OCI-LY7 (cell line): ENCODE measurements around the gene STK31. TPM values are rescaled to one million over a fixed set of nuclear protein-coding genes. Genes with fewer than 3 reads are reported as not detected.

ENCODE experiments used
- Bru-seq: library from RNA; stranded (reverse); fragments of 400-500 nt; gene quantifications from one replicate; lab custom pipeline; 2021; lab: Mats Ljungman, UMichigan
- BruChase-seq, 2 experiments: library from RNA; stranded (reverse); fragments of 400-500 nt; gene quantifications; one replicate each; lab custom pipeline; 2021; lab: Mats Ljungman, UMichigan
- BruUV-seq: library from RNA; stranded (reverse); fragments of 400-500 nt; replicated peaks from 2 replicates; lab custom pipeline; 2021; lab: Mats Ljungman, UMichigan
- CTCF ChIA-PET: fragments of 300-600 bp; sonication (Branson Sonifier 250); formaldehyde crosslinking; loops from one replicate; lab custom pipeline; 2022; ENCODE audit warnings: antibody characterized with exemption; ENCODE audit not compliant: unreplicated experiment; lab: Charles Lee
- POLR2A ChIA-PET: fragments of 300-600 bp; sonication (Branson Sonifier 250); formaldehyde crosslinking; loops from one replicate; lab custom pipeline; 2022; ENCODE audit warnings: antibody characterized with exemption; lab: Charles Lee
- DNase-seq: peaks from one replicate; pipeline ENCODE4 v3.0.0-alpha.2; 2015; ENCODE audit warnings: low spot score
- H2AFZ ChIP-seq: fragments of 200-600 bp; sonication (generic), shearing (Covaris generic); 2 replicates; pipeline ENCODE4 v1.6.1; 2014; ENCODE audit warnings: mild to moderate bottlenecking, antibody characterized with exemption, low read length, moderate library complexity
- H3K27ac ChIP-seq: fragments of 200-600 bp; sonication (generic); 2 replicates; pipeline ENCODE4 v1.5.1; 2014; ENCODE audit warnings: mixed run types, low read depth, mild to moderate bottlenecking, moderate library complexity, low read length, inconsistent platforms; ENCODE audit not compliant: poor library complexity, severe bottlenecking
- H3K36me3 ChIP-seq: fragments of 200-600 bp; sonication (generic); 2 replicates; pipeline ENCODE4 v1.6.1; 2014; ENCODE audit warnings: mild to moderate bottlenecking, antibody characterized with exemption, low read length, moderate library complexity, mixed read lengths; ENCODE audit not compliant: insufficient read depth
- H3K4me1 ChIP-seq: fragments of 200-600 bp; sonication (generic); 2 replicates; pipeline ENCODE4 v1.5.1; 2014; ENCODE audit warnings: mild to moderate bottlenecking, low read length; ENCODE audit not compliant: insufficient read depth, poor library complexity, severe bottlenecking
- H3K4me2 ChIP-seq: fragments of 200-600 bp; sonication (generic); 2 replicates; pipeline ENCODE4 v1.6.1; 2014; ENCODE audit warnings: mild to moderate bottlenecking, low read length
- H3K4me3 ChIP-seq: fragments of 200-600 bp; sonication (generic); 2 replicates; pipeline ENCODE4 v1.5.1; 2014; ENCODE audit warnings: mild to moderate bottlenecking, low read depth, low read length; ENCODE audit not compliant: poor library complexity, severe bottlenecking
- H3K79me2 ChIP-seq: fragments of 200-600 bp; sonication (generic); 2 replicates; pipeline ENCODE4 v1.6.1; 2016; ENCODE audit warnings: low read depth, mild to moderate bottlenecking, low read length, moderate library complexity, mixed read lengths; ENCODE audit not compliant: insufficient read depth
- H3K9me2 ChIP-seq: fragments of 200-600 bp; sonication (generic); 2 replicates; pipeline ENCODE4 v1.6.1; 2016; ENCODE audit warnings: mild to moderate bottlenecking, low read length, mixed read lengths; ENCODE audit not compliant: insufficient read depth
- H3K9me3 ChIP-seq: fragments of 200-600 bp; sonication (generic); 2 replicates; pipeline ENCODE4 v1.6.1; 2014; ENCODE audit warnings: mild to moderate bottlenecking, mixed run types, low read length, mixed read lengths
- H4K20me1 ChIP-seq: fragments of 200-600 bp; sonication (generic); 2 replicates; pipeline ENCODE4 v1.6.1; 2014; ENCODE audit warnings: mild to moderate bottlenecking, antibody characterized with exemption, low read length, moderate library complexity, mixed read lengths; ENCODE audit not compliant: insufficient read depth
- EZH2phosphoT487 ChIP-seq: fragments of 200-600 bp; sonication (generic); IDR thresholded peaks from 2 replicates; pipeline ENCODE4 v1.6.1; 2018; ENCODE audit warnings: low read depth, borderline replicate concordance, mild to moderate bottlenecking, mixed run types, antibody characterized with exemption, low read length, moderate library complexity, mixed read lengths
- intact Hi-C: fragments of 100-400 bp; cut with micrococcal nuclease; formaldehyde crosslinking; loops from one replicate; pipeline ENCODE4 v1.10.0; 2022; ENCODE audit not compliant: unreplicated experiment
- long read RNA-seq: library from polyadenylated mRNA; stranded (forward); transcript quantifications from one replicate; pipeline ENCODE4 v2.0.0, GENCODE V29; 2022
- total RNA-seq, 2 experiments: library from RNA; depleted of rRNA in 1 of 2; stranded (reverse); fragments of >200 nt in 1 of 2; shearing (Covaris generic) in 1 of 2; gene quantifications; 2 replicates each; pipeline ENCODE4 v1.2.3, GENCODE V29; 2014 to 2022
- TF ChIP-seq, protein P1 (sequence below): fragments of 200-600 bp; sonication (generic); conservative IDR thresholded peaks from 2 replicates; pipeline ENCODE4 v1.5.1; 2014; ENCODE audit warnings: mild to moderate bottlenecking, antibody characterized with exemption, low read length, moderate library complexity, mixed read lengths

Gene STK31
- total RNA-seq (2014; rRNA removed; shearing (Covaris generic)) (0.28 TPM in 1 of 2 replicates, not detected in the other), total RNA-seq (2022) (0.40 TPM in 1 of 2 replicates, not detected in the other), Bru-seq, nascent RNA (percentile 21 among the genes with signal in this experiment), BruChase-seq, experiment 1, labeled RNA remaining after a 6-hour chase (percentile 16 among the genes with signal in this experiment), BruChase-seq, experiment 2, labeled RNA remaining after a 2-hour chase (percentile 17 among the genes with signal in this experiment)
- long read RNA-seq, result 0 reads

DNA sequence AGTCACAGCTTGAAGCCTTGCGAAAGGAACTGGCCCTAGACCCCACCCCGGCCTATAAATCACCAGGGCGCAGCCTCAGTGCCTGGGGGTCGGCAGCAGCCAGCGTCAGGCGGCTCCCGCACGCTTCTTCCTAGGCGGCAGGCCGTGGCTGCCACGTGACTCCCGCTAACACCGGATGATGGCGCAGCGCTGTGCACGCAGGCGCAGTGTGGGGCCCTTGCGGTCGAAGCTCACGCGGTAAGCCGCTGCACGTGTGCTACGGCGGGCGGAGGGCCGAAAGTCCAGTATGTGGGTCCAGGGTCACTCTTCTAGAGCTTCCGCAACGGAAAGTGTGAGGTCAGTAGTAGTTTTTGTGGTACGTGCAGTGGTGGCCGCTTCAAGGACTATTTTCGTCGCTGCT, at the start of gene STK31:
STK31 (plus strand) TSS at position 220 of the 400 bp plus-strand sequence; CDS start at position 287, 67 bp downstream.
- TF ChIP-seq, protein P1, sequence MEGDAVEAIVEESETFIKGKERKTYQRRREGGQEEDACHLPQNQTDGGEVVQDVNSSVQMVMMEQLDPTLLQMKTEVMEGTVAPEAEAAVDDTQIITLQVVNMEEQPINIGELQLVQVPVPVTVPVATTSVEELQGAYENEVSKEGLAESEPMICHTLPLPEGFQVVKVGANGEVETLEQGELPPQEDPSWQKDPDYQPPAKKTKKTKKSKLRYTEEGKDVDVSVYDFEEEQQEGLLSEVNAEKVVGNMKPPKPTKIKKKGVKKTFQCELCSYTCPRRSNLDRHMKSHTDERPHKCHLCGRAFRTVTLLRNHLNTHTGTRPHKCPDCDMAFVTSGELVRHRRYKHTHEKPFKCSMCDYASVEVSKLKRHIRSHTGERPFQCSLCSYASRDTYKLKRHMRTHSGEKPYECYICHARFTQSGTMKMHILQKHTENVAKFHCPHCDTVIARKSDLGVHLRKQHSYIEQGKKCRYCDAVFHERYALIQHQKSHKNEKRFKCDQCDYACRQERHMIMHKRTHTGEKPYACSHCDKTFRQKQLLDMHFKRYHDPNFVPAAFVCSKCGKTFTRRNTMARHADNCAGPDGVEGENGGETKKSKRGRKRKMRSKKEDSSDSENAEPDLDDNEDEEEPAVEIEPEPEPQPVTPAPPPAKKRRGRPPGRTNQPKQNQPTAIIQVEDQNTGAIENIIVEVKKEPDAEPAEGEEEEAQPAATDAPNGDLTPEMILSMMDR, result no peak
- TF ChIP-seq EZH2phosphoT487, result no peak
- H3K4me1 ChIP-seq, result no peaks in the 10 kb centered on the region
- intact Hi-C loops, result loop anchor here (5.0 kb wide), 4 partner anchors 58 to 448 kb away; no protein-coding TSS in a partner anchor
- no peaks in the 10 kb centered on the region for H4K20me1 ChIP-seq
- H2AFZ ChIP-seq, result no peak within 1 kb of the TSS
- H3K4me3 ChIP-seq, result no peak within 1 kb of the TSS
- DNase-seq, result no peak
- ChIA-PET CTCF (no interaction called here), POLR2A (interaction anchor here (0.7 to 1.5 kb wide), 2 partner anchors 95 to 438 kb away, joined by 3 to 4 read pairs; no protein-coding TSS in a partner anchor)
- H3K79me2 ChIP-seq, result no peaks in the 10 kb centered on the region
- no peaks in the 10 kb centered on the region for H3K36me3 ChIP-seq
- H3K9me2 ChIP-seq, result no peaks in the 10 kb centered on the region
- H3K27ac ChIP-seq, result no peak within 1 kb of the TSS
- no peak within 1 kb of the TSS for H3K4me2 ChIP-seq
- no TSS peak for BruUV-seq
- peaks cover 7% of the 10 kb centered on the region; the same call in 1 of the 2 replicates for H3K9me3 ChIP-seq

GRCh38 chr7:23661385-23661784, 48.6 kb upstream of the STK31 start:
- H4K20me1 ChIP-seq, result no peaks in the 10 kb centered on the region
- TF ChIP-seq, protein P1, result no peak
- no peak for TF ChIP-seq EZH2phosphoT487
- intact Hi-C loops, result no loop called here
- H3K4me2 ChIP-seq, result no peak overlapping the region
- H3K27ac ChIP-seq, result no peak overlapping the region
- ChIA-PET CTCF (no interaction called here), POLR2A (no interaction called here)
- H3K79me2 ChIP-seq, result no peaks in the 10 kb centered on the region
- no peak for DNase-seq
- no TSS peak for BruUV-seq
- no peak overlapping the region for H2AFZ ChIP-seq
- 0 out of 2 replicates have a peak, but pooled peaks cover 3% of the 10 kb centered on the region for H3K9me3 ChIP-seq
- no peaks in the 10 kb centered on the region for H3K36me3 ChIP-seq
- H3K4me1 ChIP-seq, result no peaks in the 10 kb centered on the region
- no peak overlapping the region for H3K4me3 ChIP-seq
- no peaks in the 10 kb centered on the region for H3K9me2 ChIP-seq
